HG02759 (cell line): ENCODE data around the gene BTN1A1.

Experiments used
- ATAC-seq: cut with Tn5 transposase; IDR thresholded peaks from one replicate; pipeline ENCODE4 v1.9.1; 2021; ENCODE audit warnings: mild to moderate bottlenecking, moderate library complexity; ENCODE audit not compliant: unreplicated experiment

BTN1A1 gene

GRCh38 chr6:26556263-26557070 is 56.4 kb downstream of the BTN1A1 start:
- ATAC-seq, result no peak
